Left colon (tissue), 2 donors: ENCODE results near the gene CACNB2. TPM values are rescaled to one million over a fixed set of nuclear protein-coding genes. Genes with fewer than 3 reads are reported as not detected.

ENCODE experiments used
- ATAC-seq: fragments of 200-7000 bp; cut with Tn5 transposase; one replicate; pipeline ENCODE4 v1.9.1; 2020; ENCODE audit warnings: mild to moderate bottlenecking, moderate library complexity
- DNase-seq, 2 donors: peaks; one replicate each; pipeline ENCODE4 v3.0.0-alpha.2; 2020
- intact Hi-C, 2 donors: fragments of 100-400 bp; cut with DNase I in 1 of 2; cut with micrococcal nuclease in 1 of 2; formaldehyde crosslinking; loops; one replicate each; pipeline versions ENCODE4 v1.11.2 to v1.14.0; 2022; cut with DNase I, micrococcal nuclease
- total RNA-seq, 2 donors: library from RNA; stranded (reverse); fragmentation: NEBNext Ultra II Directional; extraction: Animal tissue kit (Norgen Biotek cat#: 25700); gene quantifications; one replicate each; pipeline ENCODE4 v1.2.1, GENCODE V29; 2021
- donor health status: DM: no; HTN: no; CAD: no.
- donor health status: DM: yes; HTN: yes; CAD: no.

The CACNB2 gene
- total RNA-seq, 2 donors from 2014 or later: 13.3 to 17.9 TPM

GRCh38 chr10:18260310-18260922 lies 120.2 kb downstream of the CACNB2 start:
- no peak for DNase-seq
- no peak for ATAC-seq

GRCh38 chr10:18261063-18261610 lies 120.9 kb downstream of the CACNB2 start:
- ATAC-seq (no peak), DNase-seq (no peak)
- intact Hi-C loops: no loop called here

More at GRCh38 chr10:18260310-18260922, 120.2 kb downstream of the CACNB2 start:
- intact Hi-C loops: no loop called here

GRCh38 chr10:18261768-18262231 lies 121.6 kb downstream of the CACNB2 start:
- intact Hi-C loops: no loop called here
- DNase-seq: no peak
- no peak for ATAC-seq

- no peak for ATAC-seq
- DNase-seq: no peak
- intact Hi-C loops: no loop called here
Observed at GRCh38 chr10:18264466-18265050, 124.3 kb downstream of the CACNB2 start.

- intact Hi-C loops: no loop called here
- no peak for DNase-seq
- ATAC-seq: no peak
Observed at GRCh38 chr10:18268005-18268404, 127.8 kb downstream of the CACNB2 start.

- DNase-seq (no peak), ATAC-seq (no peak)
- intact Hi-C loops: no loop called here
Observed at GRCh38 chr10:18271491-18271890, 131.3 kb downstream of the CACNB2 start.

- intact Hi-C loops: no loop called here
- no peak for DNase-seq
- no peak for ATAC-seq
Observed at GRCh38 chr10:18273039-18273438, 132.8 kb downstream of the CACNB2 start.

- no peak for ATAC-seq
- intact Hi-C loops: no loop called here
- DNase-seq: no peak
Observed at GRCh38 chr10:18278181-18278580, 138.0 kb downstream of the CACNB2 start.

GRCh38 chr10:18279173-18279572 lies 138.9 kb downstream of the CACNB2 start:
- no peak for ATAC-seq
- intact Hi-C loops: no loop called here
- no peak for DNase-seq

GRCh38 chr10:18282094-18282493 lies 141.9 kb downstream of the CACNB2 start:
- ATAC-seq (no peak), DNase-seq (no peak)
- intact Hi-C loops: no loop called here

GRCh38 chr10:18290651-18291313 lies 150.6 kb downstream of the CACNB2 start:
- intact Hi-C loops: no loop called here
- ATAC-seq: no peak
- no peak for DNase-seq

GRCh38 chr10:18293536-18294510 lies 153.6 kb downstream of the CACNB2 start:
- ATAC-seq: no peak
- intact Hi-C loops: no loop called here
- DNase-seq: no peak

GRCh38 chr10:18294633-18295032 lies 154.4 kb downstream of the CACNB2 start:
- ATAC-seq (no peak), DNase-seq (no peak)
- intact Hi-C loops: no loop called here

GRCh38 chr10:18297659-18298058 lies 157.4 kb downstream of the CACNB2 start:
- DNase-seq (no peak), ATAC-seq (no peak)
- intact Hi-C loops: no loop called here

GRCh38 chr10:18298256-18298655 lies 158.0 kb downstream of the CACNB2 start:
- DNase-seq (no peak), ATAC-seq (no peak)
- intact Hi-C loops: no loop called here

- DNase-seq: no peak
Observed at GRCh38 chr10:18303851-18304801, 163.9 kb downstream of the CACNB2 start.

GRCh38 chr10:18306031-18306430 lies 165.8 kb downstream of the CACNB2 start:
- ATAC-seq: no peak
- intact Hi-C loops: no loop called here
- no peak for DNase-seq

More at GRCh38 chr10:18303851-18304801, 163.9 kb downstream of the CACNB2 start:
- intact Hi-C loops: no loop called here
- ATAC-seq: no peak

GRCh38 chr10:18308600-18308999 lies 168.4 kb downstream of the CACNB2 start:
- DNase-seq: no peak
- no peak for ATAC-seq
- intact Hi-C loops: no loop called here
